IMR-90 (cell line): ENCODE data around the gene FFAR1. TPM values are rescaled to one million over a fixed set of nuclear protein-coding genes. Genes with fewer than 3 reads are reported as not detected.

ENCODE experiments used
- ATAC-seq: fragments of 200-7000 bp; cut with Tn5 transposase; 2 replicates; pipeline ENCODE4 v1.9.1; 2020; ENCODE audit warnings: low read depth, mild to moderate bottlenecking, moderate library complexity
- BruUV-seq: library from RNA; stranded (reverse); fragments of 400-500 nt; replicated peaks from 2 replicates; lab custom pipeline; 2021; lab: Mats Ljungman, UMichigan
- CTCF ChIA-PET: fragments of 300-600 bp; formaldehyde crosslinking; extraction: SDS; loops from one replicate; lab custom pipeline; 2021; ENCODE audit warnings: antibody characterized with exemption; lab: Yijun Ruan, JAX
- POLR2A ChIA-PET: fragments of 300-600 bp; sonication (Branson Sonifier 250); formaldehyde crosslinking; loops from one replicate; lab custom pipeline; 2022; ENCODE audit warnings: antibody characterized with exemption; ENCODE audit not compliant: unreplicated experiment; lab: Charles Lee
- DNase-seq: peaks from one replicate; pipeline ENCODE4 v3.0.0; 2013
- H2AFZ ChIP-seq: replicated peaks from 2 replicates; pipeline ENCODE3; 2013; ENCODE audit warnings: low read length, mild to moderate bottlenecking; ENCODE audit not compliant: poor library complexity
- H2AK5ac ChIP-seq: 2 replicates; pipeline ENCODE4 v1.6.1; 2013; ENCODE audit warnings: low read depth, low read length, inconsistent platforms
- H2AK9ac ChIP-seq: replicated peaks from 2 replicates; pipeline ENCODE3; 2013; ENCODE audit warnings: mild to moderate bottlenecking, low read depth, low read length, moderate library complexity; ENCODE audit not compliant: poor library complexity
- H2BK120ac ChIP-seq: 2 replicates; pipeline ENCODE4 v1.6.1; 2013; ENCODE audit warnings: low read depth, low read length, inconsistent platforms
- H2BK15ac ChIP-seq: 3 replicates; pipeline ENCODE4 v1.6.1; 2013; ENCODE audit warnings: low read depth, low read length, inconsistent platforms
- H2BK20ac ChIP-seq: 2 replicates; pipeline ENCODE4 v1.6.1; 2013; ENCODE audit warnings: low read depth, mild to moderate bottlenecking, inconsistent platforms, low read length, moderate library complexity
- H2BK5ac ChIP-seq: 2 replicates; pipeline ENCODE4 v1.6.1; 2013; ENCODE audit warnings: mild to moderate bottlenecking, low read depth, low read length, inconsistent platforms; ENCODE audit not compliant: poor library complexity, severe bottlenecking
- H3K14ac ChIP-seq: replicated peaks from 2 replicates; pipeline ENCODE4 v1.6.1; 2013; ENCODE audit warnings: low read depth, low read length, inconsistent platforms
- H3K18ac ChIP-seq: 2 replicates; pipeline ENCODE4 v1.6.1; 2013; ENCODE audit warnings: low read depth, low read length, control low read depth
- H3K23ac ChIP-seq: 2 replicates; pipeline ENCODE4 v1.6.1; 2013; ENCODE audit warnings: low read depth, low read length, inconsistent platforms
- H3K27ac ChIP-seq: 2 replicates; pipeline ENCODE4 v1.5.1; 2013; ENCODE audit warnings: mild to moderate bottlenecking, control low read depth, low read length; ENCODE audit not compliant: insufficient read depth
- H3K27me3 ChIP-seq: 2 replicates; pipeline ENCODE4 v1.6.1; 2013; ENCODE audit warnings: low read length; ENCODE audit not compliant: control insufficient read depth, insufficient read depth
- H3K36me3 ChIP-seq: 2 replicates; pipeline ENCODE4 v1.6.1; 2013; ENCODE audit warnings: low read length, mixed read lengths; ENCODE audit not compliant: control insufficient read depth, insufficient read depth
- H3K4ac ChIP-seq: 2 replicates; pipeline ENCODE4 v1.6.1; 2013; ENCODE audit warnings: low read depth, low read length, inconsistent platforms
- H3K4me1 ChIP-seq: 2 replicates; pipeline ENCODE4 v1.6.1; 2013; ENCODE audit warnings: low read length, mixed read lengths; ENCODE audit not compliant: control insufficient read depth, insufficient read depth
- H3K4me2 ChIP-seq: 2 replicates; pipeline ENCODE4 v1.6.1; 2013; ENCODE audit warnings: low read depth, mild to moderate bottlenecking, control low read depth, low read length, moderate library complexity
- H3K4me3 ChIP-seq: 2 replicates; pipeline ENCODE4 v1.5.1; 2013; ENCODE audit warnings: low read depth, mild to moderate bottlenecking, control low read depth, low read length, moderate library complexity; ENCODE audit not compliant: insufficient read depth
- H3K56ac ChIP-seq: 2 replicates; pipeline ENCODE4 v1.6.1; 2013; ENCODE audit warnings: low read length, inconsistent platforms; ENCODE audit not compliant: insufficient read depth; ENCODE audit errors: extremely low read depth
- H3K79me1 ChIP-seq, 2 experiments: 2 replicates each; pipeline ENCODE4 v1.6.1; 2013; ENCODE audit warnings: low read length in 2 of 2, inconsistent platforms in 1 of 2, low read depth in 1 of 2
- H3K9ac ChIP-seq: 2 replicates; pipeline ENCODE4 v1.6.1; 2013; ENCODE audit warnings: low read depth, low read length, control low read depth
- H3K9me1 ChIP-seq: 2 replicates; pipeline ENCODE4 v1.6.1; 2013; ENCODE audit warnings: low read length, inconsistent platforms; ENCODE audit not compliant: insufficient read depth
- H3K9me3 ChIP-seq: 2 replicates; pipeline ENCODE4 v1.6.1; 2013; ENCODE audit warnings: low read length; ENCODE audit not compliant: control insufficient read depth, insufficient read depth
- H4K20me1 ChIP-seq: 2 replicates; pipeline ENCODE4 v1.6.1; 2013; ENCODE audit warnings: low read length, inconsistent platforms; ENCODE audit not compliant: insufficient read depth
- H4K5ac ChIP-seq: 2 replicates; pipeline ENCODE4 v1.6.1; 2013; ENCODE audit warnings: mild to moderate bottlenecking, low read depth, low read length, control low read depth
- H4K8ac ChIP-seq, 2 experiments: 2 replicates each; pipeline ENCODE4 v1.6.1; 2013; ENCODE audit warnings: low read depth in 2 of 2, low read length in 2 of 2, control low read depth in 1 of 2, inconsistent platforms in 1 of 2
- H4K91ac ChIP-seq: 2 replicates; pipeline ENCODE4 v1.6.1; 2013; ENCODE audit warnings: low read depth, low read length, inconsistent platforms; ENCODE audit not compliant: insufficient read depth
- BHLHE40 ChIP-seq: fragments of 150-350 bp; IDR thresholded peaks from 2 replicates; pipeline ENCODE4 v1.6.1; 2016; ENCODE audit warnings: mild to moderate bottlenecking, low read depth, low read length
- CEBPB ChIP-seq: IDR thresholded peaks from 2 replicates; pipeline ENCODE4 v1.6.1; 2012; ENCODE audit warnings: low read depth, low read length, improper control_type of control experiment
- CHD1 ChIP-seq: IDR thresholded peaks from 2 replicates; pipeline ENCODE4 v1.6.1; 2012; ENCODE audit warnings: low read depth, low read length, improper control_type of control experiment
- FOS ChIP-seq: fragments of 150-350 bp; IDR thresholded peaks from 2 replicates; pipeline ENCODE4 v1.6.1; 2016; ENCODE audit warnings: low read depth, low read length
- MAFK ChIP-seq: IDR thresholded peaks from 2 replicates; pipeline ENCODE4 v1.6.1; 2012; ENCODE audit warnings: low read depth, low read length, improper control_type of control experiment
- MAZ ChIP-seq: IDR thresholded peaks from 2 replicates; pipeline ENCODE4 v1.6.1; 2012; ENCODE audit warnings: low read depth, mild to moderate bottlenecking, low read length, improper control_type of control experiment, moderate library complexity, borderline replicate concordance
- MXI1 ChIP-seq: IDR thresholded peaks from 2 replicates; pipeline ENCODE4 v1.6.1; 2012; ENCODE audit warnings: low read depth, mild to moderate bottlenecking, low read length, moderate library complexity, borderline replicate concordance
- NFE2L2 ChIP-seq: fragments of 150-350 bp; IDR thresholded peaks from 2 replicates; pipeline ENCODE4 v1.6.1; 2016; ENCODE audit warnings: low read depth, mild to moderate bottlenecking, low read length
- POLR2A ChIP-seq: IDR thresholded peaks from 2 replicates; pipeline ENCODE4 v1.6.1; 2012; ENCODE audit warnings: mild to moderate bottlenecking, low read depth, low read length
- RAD21 ChIP-seq: IDR thresholded peaks from 2 replicates; pipeline ENCODE4 v1.6.1; 2012; ENCODE audit warnings: low read length, improper control_type of control experiment
- RCOR1 ChIP-seq: IDR thresholded peaks from 2 replicates; pipeline ENCODE4 v1.6.1; 2012; ENCODE audit warnings: mild to moderate bottlenecking, low read length, improper control_type of control experiment; ENCODE audit not compliant: insufficient replicate concordance
- RFX5 ChIP-seq: IDR thresholded peaks from 2 replicates; pipeline ENCODE4 v1.8.0; 2012; ENCODE audit warnings: low read depth, mild to moderate bottlenecking, low read length, moderate library complexity
- SMC3 ChIP-seq: fragments of 150-350 bp; IDR thresholded peaks from 2 replicates; pipeline ENCODE4 v1.6.1; 2016; ENCODE audit warnings: low read depth, mild to moderate bottlenecking, antibody characterized with exemption, low read length, moderate library complexity
- WGBS, 2 experiments: methylation state at CpG; one replicate each; pipeline versions ENCODE4 v1.1.5 to v1.1.7; 2013; ENCODE audit warnings: missing lambda C conversion rate in 2 of 2; ENCODE audit not compliant: insufficient read length in 1 of 2; ENCODE audit errors: extremely low coverage in 2 of 2; 5-methylcytosine and 5-hydroxymethylcytosine counted together
- dilution Hi-C: fragments of 300-500 bp; cut with HindIII; formaldehyde crosslinking; loops from one replicate; pipeline ENCODE4 v1.14.3; 2018; ENCODE audit warnings: low sequenced_read_pairs; ENCODE audit not compliant: unreplicated experiment
- in situ Hi-C: fragments of 300-500 bp; cut with MboI; formaldehyde crosslinking; loops from 3 replicates; pipeline ENCODE4 v1.14.3; 2019; ENCODE audit warnings: low sequenced_read_pairs, inconsistent platforms, mixed read lengths
- intact Hi-C: fragments of 100-400 bp; cut with micrococcal nuclease; formaldehyde crosslinking; loops from 2 replicates; pipeline ENCODE4 v1.10.0; 2022
- polyA plus RNA-seq, 3 experiments: library from polyadenylated mRNA; depleted of rRNA; stranded (reverse); fragments of >200 nt; gene quantifications; 2 replicates each; pipeline ENCODE4 v1.2.3, GENCODE V29; 2012; ENCODE audit warnings: low replicate concordance in 1 of 3
- total RNA-seq: library from RNA; depleted of rRNA; stranded (reverse); fragments of >200 nt; gene quantifications from 2 replicates; pipeline ENCODE4 v1.2.3, GENCODE V29; 2012
- TF ChIP-seq, protein P1 (sequence below): conservative IDR thresholded peaks from 2 replicates; pipeline ENCODE4 v1.5.1; 2012; ENCODE audit warnings: mild to moderate bottlenecking, low read depth, low read length, improper control_type of control experiment
- TF ChIP-seq, protein P2 (sequence below): fragments of 150-350 bp; IDR thresholded peaks from 2 replicates; pipeline ENCODE4 v1.6.1; 2017; ENCODE audit warnings: mild to moderate bottlenecking, antibody characterized with exemption, low read length, low read depth
- TF ChIP-seq, protein P3 (sequence below): fragments of 150-350 bp; IDR thresholded peaks from 2 replicates; pipeline ENCODE4 v1.6.1; 2016; ENCODE audit warnings: low read depth, mild to moderate bottlenecking, low read length, moderate library complexity, borderline replicate concordance

Gene FFAR1
- total and polyA plus RNA-seq, 2 of the 4 experiments (the other 2 are of a cell fraction): not detected

- Histone ChIP-seq H2BK120ac (no peak overlapping the region), H4K20me1 (no peaks in the 10 kb centered on the region), H4K5ac (no peak overlapping the region), H3K23ac (no peak overlapping the region), H3K18ac (no peak overlapping the region), H2BK15ac (no peak overlapping the region), H3K4ac (no peak overlapping the region), H3K27me3 (peaks cover 11% of the 10 kb centered on the region), H3K4me3 (no peak overlapping the region), H4K8ac (no peak overlapping the region), H3K56ac (no peak overlapping the region), H3K9me1 (no peaks in the 10 kb centered on the region), H2AK5ac (no peak overlapping the region), H3K36me3 (no peaks in the 10 kb centered on the region), H3K4me1 (no peaks in the 10 kb centered on the region), H2BK20ac (no peak overlapping the region), H2AFZ (no peak overlapping the region), H4K91ac (no peak overlapping the region), H3K9ac (no peak overlapping the region), H2BK5ac (no peak overlapping the region), H3K4me2 (no peak overlapping the region), H3K14ac (no peak overlapping the region), H3K79me1 (no peaks in the 10 kb centered on the region), H3K9me3 (no peaks in the 10 kb centered on the region), H2AK9ac (no peak overlapping the region), H3K27ac (no peak overlapping the region)
- in situ Hi-C loops: loop anchor here (25.0 kb wide), 1 partner anchor 243 kb away; the partner anchor contains the start of gene PMIS2
- DNase-seq (no peak), ATAC-seq (no peak)
- ChIA-PET POLR2A (no interaction called here), CTCF (no interaction called here)
- intact Hi-C loops: no loop called here
- dilution Hi-C loops: no loop called here
- no peak for TF ChIP-seq RAD21
- no peak for TF ChIP-seq CHD1
- no peak for TF ChIP-seq RCOR1
- no peak for TF ChIP-seq MAZ
- TF ChIP-seq POLR2A: no peak
- TF ChIP-seq, protein P1, sequence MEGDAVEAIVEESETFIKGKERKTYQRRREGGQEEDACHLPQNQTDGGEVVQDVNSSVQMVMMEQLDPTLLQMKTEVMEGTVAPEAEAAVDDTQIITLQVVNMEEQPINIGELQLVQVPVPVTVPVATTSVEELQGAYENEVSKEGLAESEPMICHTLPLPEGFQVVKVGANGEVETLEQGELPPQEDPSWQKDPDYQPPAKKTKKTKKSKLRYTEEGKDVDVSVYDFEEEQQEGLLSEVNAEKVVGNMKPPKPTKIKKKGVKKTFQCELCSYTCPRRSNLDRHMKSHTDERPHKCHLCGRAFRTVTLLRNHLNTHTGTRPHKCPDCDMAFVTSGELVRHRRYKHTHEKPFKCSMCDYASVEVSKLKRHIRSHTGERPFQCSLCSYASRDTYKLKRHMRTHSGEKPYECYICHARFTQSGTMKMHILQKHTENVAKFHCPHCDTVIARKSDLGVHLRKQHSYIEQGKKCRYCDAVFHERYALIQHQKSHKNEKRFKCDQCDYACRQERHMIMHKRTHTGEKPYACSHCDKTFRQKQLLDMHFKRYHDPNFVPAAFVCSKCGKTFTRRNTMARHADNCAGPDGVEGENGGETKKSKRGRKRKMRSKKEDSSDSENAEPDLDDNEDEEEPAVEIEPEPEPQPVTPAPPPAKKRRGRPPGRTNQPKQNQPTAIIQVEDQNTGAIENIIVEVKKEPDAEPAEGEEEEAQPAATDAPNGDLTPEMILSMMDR: no peak
- TF ChIP-seq NFE2L2: no peak
- TF ChIP-seq MAFK: no peak
- no peak for TF ChIP-seq RFX5
- TF ChIP-seq, protein P2, sequence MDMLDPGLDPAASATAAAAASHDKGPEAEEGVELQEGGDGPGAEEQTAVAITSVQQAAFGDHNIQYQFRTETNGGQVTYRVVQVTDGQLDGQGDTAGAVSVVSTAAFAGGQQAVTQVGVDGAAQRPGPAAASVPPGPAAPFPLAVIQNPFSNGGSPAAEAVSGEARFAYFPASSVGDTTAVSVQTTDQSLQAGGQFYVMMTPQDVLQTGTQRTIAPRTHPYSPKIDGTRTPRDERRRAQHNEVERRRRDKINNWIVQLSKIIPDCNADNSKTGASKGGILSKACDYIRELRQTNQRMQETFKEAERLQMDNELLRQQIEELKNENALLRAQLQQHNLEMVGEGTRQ: no peak
- TF ChIP-seq CEBPB: no peak
- TF ChIP-seq, protein P3, sequence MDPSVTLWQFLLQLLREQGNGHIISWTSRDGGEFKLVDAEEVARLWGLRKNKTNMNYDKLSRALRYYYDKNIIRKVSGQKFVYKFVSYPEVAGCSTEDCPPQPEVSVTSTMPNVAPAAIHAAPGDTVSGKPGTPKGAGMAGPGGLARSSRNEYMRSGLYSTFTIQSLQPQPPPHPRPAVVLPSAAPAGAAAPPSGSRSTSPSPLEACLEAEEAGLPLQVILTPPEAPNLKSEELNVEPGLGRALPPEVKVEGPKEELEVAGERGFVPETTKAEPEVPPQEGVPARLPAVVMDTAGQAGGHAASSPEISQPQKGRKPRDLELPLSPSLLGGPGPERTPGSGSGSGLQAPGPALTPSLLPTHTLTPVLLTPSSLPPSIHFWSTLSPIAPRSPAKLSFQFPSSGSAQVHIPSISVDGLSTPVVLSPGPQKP: no peak
- TF ChIP-seq MXI1: no peak
- no peak for TF ChIP-seq FOS
- no peak for TF ChIP-seq BHLHE40
- no peak for TF ChIP-seq SMC3
- WGBS, 2 experiments: 100% methylated on average over 4 of the region's 17 CpGs; no CpG with 5 or more reads in 1 of the 2 experiments
- BruUV-seq: no TSS peak
Observed at GRCh38 chr19:35344511-35345031, 3.1 kb upstream of the FFAR1 start.
